Forelimb muscle (tissue), 1 donor: ENCODE results near the gene EPB41L4B. TPM values are rescaled to one million over a fixed set of nuclear protein-coding genes. Genes with fewer than 3 reads are reported as not detected.
"Not testable (repeated sequence)": the region's sequence is repeated elsewhere in the genome, so short reads cannot be mapped to it uniquely, and the experiment has no call there.

ENCODE experiments used
- DNase-seq: peaks from one replicate; pipeline ENCODE4 v3.0.0-alpha.2; 2013; ENCODE audit warnings: low read depth
- polyA plus RNA-seq: library from polyadenylated mRNA; unstranded; fragments of 120-200 nt; gene quantifications from one replicate; pipeline ENCODE4 v1.2.1, GENCODE V29; 2013; ENCODE audit not compliant: insufficient read length

The EPB41L4B gene
- polyA plus RNA-seq, 1 donor: 10.7 TPM

- no peak for DNase-seq
Observed at GRCh38 chr9:109299891-109300290, 21.0 kb downstream of the EPB41L4B start.

- no peak for DNase-seq
Observed at GRCh38 chr9:109297899-109298298, 23.0 kb downstream of the EPB41L4B start.

GRCh38 chr9:109295221-109296130, 25.4 kb downstream of the EPB41L4B start:
- no peak for DNase-seq

GRCh38 chr9:109290385-109290784, 30.5 kb downstream of the EPB41L4B start:
- no peak for DNase-seq

GRCh38 chr9:109289931-109290330, 30.9 kb downstream of the EPB41L4B start:
- DNase-seq: no peak

- no peak for DNase-seq
Observed at GRCh38 chr9:109289186-109289585, 31.7 kb downstream of the EPB41L4B start.

- DNase-seq: no peak
Observed at GRCh38 chr9:109286981-109287380, 33.9 kb downstream of the EPB41L4B start.

GRCh38 chr9:109286571-109286977, 34.3 kb downstream of the EPB41L4B start:
- DNase-seq: no peak

- not testable (repeated sequence) for DNase-seq
Observed at GRCh38 chr9:109283672-109284071, 37.2 kb downstream of the EPB41L4B start.

- DNase-seq: no peak
Observed at GRCh38 chr9:109283012-109283411, 37.8 kb downstream of the EPB41L4B start.

- DNase-seq: no peak
Observed at GRCh38 chr9:109282302-109282701, 38.6 kb downstream of the EPB41L4B start.

GRCh38 chr9:109281518-109281917, 39.3 kb downstream of the EPB41L4B start:
- DNase-seq: no peak

- no peak for DNase-seq
Observed at GRCh38 chr9:109278848-109279247, 42.0 kb downstream of the EPB41L4B start.

GRCh38 chr9:109278216-109278615, 42.6 kb downstream of the EPB41L4B start:
- no peak for DNase-seq

GRCh38 chr9:109277451-109277850, 43.4 kb downstream of the EPB41L4B start:
- DNase-seq: no peak

- DNase-seq: no peak
Observed at GRCh38 chr9:109276469-109277440, 44.1 kb downstream of the EPB41L4B start.

GRCh38 chr9:109274884-109275730, 45.8 kb downstream of the EPB41L4B start:
- no peak for DNase-seq

GRCh38 chr9:109273869-109274268, 47.0 kb downstream of the EPB41L4B start:
- no peak for DNase-seq

- DNase-seq: no peak
Observed at GRCh38 chr9:109272745-109273144, 48.1 kb downstream of the EPB41L4B start.

- DNase-seq: no peak
Observed at GRCh38 chr9:109272045-109272444, 48.8 kb downstream of the EPB41L4B start.
